SK-N-SH (cell line): ENCODE measurements around the gene PRKN.

Experiments
- EP300 ChIP-seq, 2 experiments: IDR thresholded peaks; 2 replicates each; pipeline versions ENCODE4 v1.4.0 to v1.6.1; 2012; ENCODE audit warnings: borderline replicate concordance in 1 of 2, low read depth in 1 of 2, low read length in 1 of 2
- EZH2phosphoT487 ChIP-seq: fragments of 200-600 bp; sonication (generic); IDR thresholded peaks from 2 replicates; pipeline ENCODE4 v1.6.1; 2017; ENCODE audit warnings: low read depth, mixed run types, mild to moderate bottlenecking, antibody characterized with exemption, moderate library complexity, borderline replicate concordance
- FOXM1 ChIP-seq: IDR thresholded peaks from 2 replicates; pipeline ENCODE4 v1.4.0; 2012; ENCODE audit warnings: low read depth, mild to moderate bottlenecking
- MEF2A ChIP-seq: IDR thresholded peaks from 2 replicates; pipeline ENCODE4 v1.4.0; 2012; ENCODE audit warnings: low read depth, borderline replicate concordance
- MXI1 ChIP-seq: IDR thresholded peaks from 2 replicates; pipeline ENCODE4 v1.6.1; 2012; ENCODE audit warnings: mild to moderate bottlenecking, low read depth, low read length, improper control_type of control experiment
- POLR2AphosphoS5 ChIP-seq: IDR thresholded peaks from 2 replicates; pipeline ENCODE4 v1.6.1; 2012; ENCODE audit warnings: low read depth, low read length
- RAD21 ChIP-seq: IDR thresholded peaks from 2 replicates; pipeline ENCODE4 v1.6.1; 2012; ENCODE audit warnings: mild to moderate bottlenecking, low read length
- RFX5 ChIP-seq: IDR thresholded peaks from 2 replicates; pipeline ENCODE4 v1.6.1; 2012; ENCODE audit warnings: mild to moderate bottlenecking, improper control_type of control experiment, low read length
- YY1 ChIP-seq: IDR thresholded peaks from 2 replicates; pipeline ENCODE4 v1.4.0; 2012; ENCODE audit warnings: low read depth, mild to moderate bottlenecking
- TF ChIP-seq, protein P1 (sequence below): IDR thresholded peaks from 2 replicates; pipeline ENCODE4 v1.6.1; 2012; ENCODE audit warnings: mild to moderate bottlenecking, low read depth, low read length, moderate library complexity
- TF ChIP-seq, protein P2 (sequence below): IDR thresholded peaks from 2 replicates; pipeline ENCODE4; 2012
- TF ChIP-seq, protein P3 (sequence below): fragments of 200-600 bp; sonication (generic); IDR thresholded peaks from 2 replicates; pipeline ENCODE4 v1.6.1; 2017; ENCODE audit warnings: antibody characterized with exemption, mild to moderate bottlenecking, moderate library complexity

DNA sequence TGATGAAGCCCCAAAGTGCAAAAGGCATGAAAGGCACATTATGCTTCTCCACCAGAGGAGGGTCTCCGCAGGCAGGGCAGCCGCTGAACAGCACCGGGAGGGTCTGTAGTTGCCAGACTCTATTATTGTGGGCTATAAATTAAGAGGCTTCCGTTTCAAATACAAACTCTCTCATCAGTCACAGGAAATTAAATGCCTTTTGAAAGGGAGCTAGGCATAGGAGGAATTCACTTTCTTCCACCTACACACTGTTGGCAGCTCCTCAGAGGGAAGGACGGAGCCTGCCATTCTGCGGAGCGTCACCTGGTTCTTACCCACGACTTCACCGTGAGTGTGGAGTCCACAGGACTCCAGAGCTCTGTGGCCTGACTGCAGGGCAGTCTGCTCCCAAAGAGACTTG, 1312.9 kb downstream of the PRKN start:
- no peak for TF ChIP-seq EP300 (IDR thresholded peaks at IDR 0.05; ENCODE audit: borderline replicate concordance in 1 of 2, low read depth in 1 of 2, low read length in 1 of 2)
- no peak for TF ChIP-seq RAD21
- TF ChIP-seq, protein P1, sequence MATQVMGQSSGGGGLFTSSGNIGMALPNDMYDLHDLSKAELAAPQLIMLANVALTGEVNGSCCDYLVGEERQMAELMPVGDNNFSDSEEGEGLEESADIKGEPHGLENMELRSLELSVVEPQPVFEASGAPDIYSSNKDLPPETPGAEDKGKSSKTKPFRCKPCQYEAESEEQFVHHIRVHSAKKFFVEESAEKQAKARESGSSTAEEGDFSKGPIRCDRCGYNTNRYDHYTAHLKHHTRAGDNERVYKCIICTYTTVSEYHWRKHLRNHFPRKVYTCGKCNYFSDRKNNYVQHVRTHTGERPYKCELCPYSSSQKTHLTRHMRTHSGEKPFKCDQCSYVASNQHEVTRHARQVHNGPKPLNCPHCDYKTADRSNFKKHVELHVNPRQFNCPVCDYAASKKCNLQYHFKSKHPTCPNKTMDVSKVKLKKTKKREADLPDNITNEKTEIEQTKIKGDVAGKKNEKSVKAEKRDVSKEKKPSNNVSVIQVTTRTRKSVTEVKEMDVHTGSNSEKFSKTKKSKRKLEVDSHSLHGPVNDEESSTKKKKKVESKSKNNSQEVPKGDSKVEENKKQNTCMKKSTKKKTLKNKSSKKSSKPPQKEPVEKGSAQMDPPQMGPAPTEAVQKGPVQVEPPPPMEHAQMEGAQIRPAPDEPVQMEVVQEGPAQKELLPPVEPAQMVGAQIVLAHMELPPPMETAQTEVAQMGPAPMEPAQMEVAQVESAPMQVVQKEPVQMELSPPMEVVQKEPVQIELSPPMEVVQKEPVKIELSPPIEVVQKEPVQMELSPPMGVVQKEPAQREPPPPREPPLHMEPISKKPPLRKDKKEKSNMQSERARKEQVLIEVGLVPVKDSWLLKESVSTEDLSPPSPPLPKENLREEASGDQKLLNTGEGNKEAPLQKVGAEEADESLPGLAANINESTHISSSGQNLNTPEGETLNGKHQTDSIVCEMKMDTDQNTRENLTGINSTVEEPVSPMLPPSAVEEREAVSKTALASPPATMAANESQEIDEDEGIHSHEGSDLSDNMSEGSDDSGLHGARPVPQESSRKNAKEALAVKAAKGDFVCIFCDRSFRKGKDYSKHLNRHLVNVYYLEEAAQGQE: no peak
- TF ChIP-seq, protein P2, sequence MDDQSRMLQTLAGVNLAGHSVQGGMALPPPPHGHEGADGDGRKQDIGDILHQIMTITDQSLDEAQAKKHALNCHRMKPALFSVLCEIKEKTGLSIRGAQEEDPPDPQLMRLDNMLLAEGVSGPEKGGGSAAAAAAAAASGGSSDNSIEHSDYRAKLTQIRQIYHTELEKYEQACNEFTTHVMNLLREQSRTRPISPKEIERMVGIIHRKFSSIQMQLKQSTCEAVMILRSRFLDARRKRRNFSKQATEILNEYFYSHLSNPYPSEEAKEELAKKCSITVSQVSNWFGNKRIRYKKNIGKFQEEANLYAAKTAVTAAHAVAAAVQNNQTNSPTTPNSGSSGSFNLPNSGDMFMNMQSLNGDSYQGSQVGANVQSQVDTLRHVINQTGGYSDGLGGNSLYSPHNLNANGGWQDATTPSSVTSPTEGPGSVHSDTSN: no peak
- TF ChIP-seq, protein P3, sequence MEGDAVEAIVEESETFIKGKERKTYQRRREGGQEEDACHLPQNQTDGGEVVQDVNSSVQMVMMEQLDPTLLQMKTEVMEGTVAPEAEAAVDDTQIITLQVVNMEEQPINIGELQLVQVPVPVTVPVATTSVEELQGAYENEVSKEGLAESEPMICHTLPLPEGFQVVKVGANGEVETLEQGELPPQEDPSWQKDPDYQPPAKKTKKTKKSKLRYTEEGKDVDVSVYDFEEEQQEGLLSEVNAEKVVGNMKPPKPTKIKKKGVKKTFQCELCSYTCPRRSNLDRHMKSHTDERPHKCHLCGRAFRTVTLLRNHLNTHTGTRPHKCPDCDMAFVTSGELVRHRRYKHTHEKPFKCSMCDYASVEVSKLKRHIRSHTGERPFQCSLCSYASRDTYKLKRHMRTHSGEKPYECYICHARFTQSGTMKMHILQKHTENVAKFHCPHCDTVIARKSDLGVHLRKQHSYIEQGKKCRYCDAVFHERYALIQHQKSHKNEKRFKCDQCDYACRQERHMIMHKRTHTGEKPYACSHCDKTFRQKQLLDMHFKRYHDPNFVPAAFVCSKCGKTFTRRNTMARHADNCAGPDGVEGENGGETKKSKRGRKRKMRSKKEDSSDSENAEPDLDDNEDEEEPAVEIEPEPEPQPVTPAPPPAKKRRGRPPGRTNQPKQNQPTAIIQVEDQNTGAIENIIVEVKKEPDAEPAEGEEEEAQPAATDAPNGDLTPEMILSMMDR: no peak
- no peak for TF ChIP-seq YY1
- no peak for TF ChIP-seq EZH2phosphoT487
- no peak for TF ChIP-seq RFX5
- TF ChIP-seq MXI1: no peak
- TF ChIP-seq MEF2A: no peak
- no peak for TF ChIP-seq POLR2AphosphoS5
- TF ChIP-seq FOXM1: no peak
